C4-2B (cell line): ENCODE measurements around the gene TCF4.

ENCODE experiments used
- H3K27ac ChIP-seq: fragments of 450-650 bp; 2 replicates; pipeline ENCODE4 v1.5.1; 2017
- CTCF ChIP-seq: fragments of 450-650 bp; conservative IDR thresholded peaks from 2 replicates; pipeline ENCODE4 v1.5.1; 2017; ENCODE audit warnings: mild to moderate bottlenecking
- ZFX ChIP-seq: fragments of 450-650 bp; IDR thresholded peaks from 2 replicates; pipeline ENCODE4 v1.6.1; 2017

TCF4 gene

GRCh38 chr18:55588111-55588869, at the start of gene TCF4:
Gene TCF4 (minus strand): TSS chr18:55588192. CDS start chr18:55587116, 1,076 bp downstream.
- TF ChIP-seq CTCF (no peak), ZFX (no peak)
- peak within 1 kb of the TSS; percentile 54 for H3K27ac ChIP-seq

- no peak for TF ChIP-seq CTCF
- no peak for TF ChIP-seq ZFX
- no peak overlapping the region for H3K27ac ChIP-seq
Observed at GRCh38 chr18:55637204-55637603, 49.2 kb upstream of the TCF4 start.

- H3K27ac ChIP-seq: no peak overlapping the region
- no peak for TF ChIP-seq ZFX
- TF ChIP-seq CTCF: no peak
Observed at GRCh38 chr18:55635439-55635838, 47.4 kb upstream of the TCF4 start.

GRCh38 chr18:55634545-55634944, 46.6 kb upstream of the TCF4 start:
- TF ChIP-seq ZFX (no peak), CTCF (no peak)
- no peak overlapping the region for H3K27ac ChIP-seq

- no peak for TF ChIP-seq ZFX
- no peak for TF ChIP-seq CTCF
- no peak overlapping the region for H3K27ac ChIP-seq
Observed at GRCh38 chr18:55633032-55633431, 45.0 kb upstream of the TCF4 start.

GRCh38 chr18:55629133-55629532, 41.1 kb upstream of the TCF4 start:
- no peak overlapping the region for H3K27ac ChIP-seq
- TF ChIP-seq CTCF (no peak), ZFX (no peak)

- no peak for TF ChIP-seq ZFX
- TF ChIP-seq CTCF: no peak
- no peak overlapping the region for H3K27ac ChIP-seq
Observed at GRCh38 chr18:55627007-55627406, 39.0 kb upstream of the TCF4 start.
